ENCODE results near the gene CDH23.

The CDH23 gene

GRCh38 chr10:71423250-71423649, 26.5 kb downstream of the CDH23 start:
- DNase-seq (ENCODE audit: low read depth) = no peak

GRCh38 chr10:71423901-71424300, 27.2 kb downstream of the CDH23 start:
- no peak for DNase-seq (ENCODE audit: low read depth)

- no peak for DNase-seq (ENCODE audit: low read depth)
Observed at GRCh38 chr10:71424496-71425194, 27.9 kb downstream of the CDH23 start.

GRCh38 chr10:71426058-71426605, 29.4 kb downstream of the CDH23 start:
- DNase-seq (ENCODE audit: low read depth) = no peak

GRCh38 chr10:71427246-71427645, 30.5 kb downstream of the CDH23 start:
- DNase-seq (ENCODE audit: low read depth) = no peak

GRCh38 chr10:71429304-71429703, 32.6 kb downstream of the CDH23 start:
- DNase-seq (ENCODE audit: low read depth) = no peak

- DNase-seq (ENCODE audit: low read depth) = no peak
Observed at GRCh38 chr10:71429929-71430328, 33.2 kb downstream of the CDH23 start.

- DNase-seq (ENCODE audit: low read depth) = no peak
Observed at GRCh38 chr10:71431239-71432100, 34.8 kb downstream of the CDH23 start.

- DNase-seq (ENCODE audit: low read depth) = no peak
Observed at GRCh38 chr10:71432101-71432905, 35.6 kb downstream of the CDH23 start.

GRCh38 chr10:71432956-71433767, 36.4 kb downstream of the CDH23 start:
- DNase-seq (ENCODE audit: low read depth) = no peak

GRCh38 chr10:71433768-71434744, 37.3 kb downstream of the CDH23 start:
- DNase-seq (ENCODE audit: low read depth) = no peak

GRCh38 chr10:71434760-71435394, 38.2 kb downstream of the CDH23 start:
- no peak for DNase-seq (ENCODE audit: low read depth)

GRCh38 chr10:71435571-71436267, 39.0 kb downstream of the CDH23 start:
- no peak for DNase-seq (ENCODE audit: low read depth)

- no peak for DNase-seq (ENCODE audit: low read depth)
Observed at GRCh38 chr10:71436268-71437125, 39.8 kb downstream of the CDH23 start.

- DNase-seq (ENCODE audit: low read depth) = no peak
Observed at GRCh38 chr10:71437537-71438092, 40.9 kb downstream of the CDH23 start.

GRCh38 chr10:71438761-71439160, 42.0 kb downstream of the CDH23 start:
- no peak for DNase-seq (ENCODE audit: low read depth)

GRCh38 chr10:71439670-71440425, 43.1 kb downstream of the CDH23 start:
- DNase-seq (ENCODE audit: low read depth) = no peak
